Activated CD4-positive, CD25-positive, alpha-beta regulatory T cell treated with anti-CD3 and anti-CD28 coated beads, Interleukin-2, amount 50 U/mL, for 16 hours (primary cell): Measurements from ENCODE around the gene CELF4.

Experiments
- DNase-seq: peaks from one replicate; pipeline ENCODE4 v3.0.0-alpha.2; 2020; ENCODE audit warnings: low read depth, low spot score

Gene CELF4

GRCh38 chr18:37285825-37286224, 279.8 kb downstream of the CELF4 start:
- no peak for DNase-seq

GRCh38 chr18:37284260-37284659, 281.3 kb downstream of the CELF4 start:
- no peak for DNase-seq

- DNase-seq, result no peak
Observed at GRCh38 chr18:37282386-37283037, 283.1 kb downstream of the CELF4 start.

- no peak for DNase-seq
Observed at GRCh38 chr18:37280701-37281393, 284.8 kb downstream of the CELF4 start.

GRCh38 chr18:37277804-37278203, 287.8 kb downstream of the CELF4 start:
- DNase-seq, result no peak

- no peak for DNase-seq
Observed at GRCh38 chr18:37276111-37276890, 289.3 kb downstream of the CELF4 start.

GRCh38 chr18:37275237-37275741, 290.3 kb downstream of the CELF4 start:
- DNase-seq, result no peak

- DNase-seq, result no peak
Observed at GRCh38 chr18:37274309-37275236, 291.0 kb downstream of the CELF4 start.

- DNase-seq, result no peak
Observed at GRCh38 chr18:37272841-37273240, 292.8 kb downstream of the CELF4 start.

- DNase-seq, result no peak
Observed at GRCh38 chr18:37272226-37272625, 293.4 kb downstream of the CELF4 start.

- DNase-seq, result no peak
Observed at GRCh38 chr18:37270666-37271052, 294.9 kb downstream of the CELF4 start.

- DNase-seq, result no peak
Observed at GRCh38 chr18:37270038-37270665, 295.4 kb downstream of the CELF4 start.

GRCh38 chr18:37266290-37266689, 299.3 kb downstream of the CELF4 start:
- no peak for DNase-seq

- DNase-seq, result no peak
Observed at GRCh38 chr18:37265382-37265781, 300.2 kb downstream of the CELF4 start.

GRCh38 chr18:37264956-37265355, 300.6 kb downstream of the CELF4 start:
- DNase-seq, result no peak

- DNase-seq, result no peak
Observed at GRCh38 chr18:37261988-37262387, 303.6 kb downstream of the CELF4 start.

GRCh38 chr18:37261246-37261840, 304.3 kb downstream of the CELF4 start:
- DNase-seq, result no peak

- no peak for DNase-seq
Observed at GRCh38 chr18:37260367-37261093, 305.1 kb downstream of the CELF4 start.

GRCh38 chr18:37259711-37260110, 305.9 kb downstream of the CELF4 start:
- no peak for DNase-seq

GRCh38 chr18:37258819-37259218, 306.8 kb downstream of the CELF4 start:
- DNase-seq, result no peak
